ENCODE results near the gene CCDC141. TPM values are rescaled to one million over a fixed set of nuclear protein-coding genes. Genes with fewer than 3 reads are reported as not detected.

CCDC141 gene
- total and polyA plus RNA-seq, 2 of the 13 experiments (the other 11 are each of a cell fraction or from before 2014, with no cell fraction given) = not detected

DNA sequence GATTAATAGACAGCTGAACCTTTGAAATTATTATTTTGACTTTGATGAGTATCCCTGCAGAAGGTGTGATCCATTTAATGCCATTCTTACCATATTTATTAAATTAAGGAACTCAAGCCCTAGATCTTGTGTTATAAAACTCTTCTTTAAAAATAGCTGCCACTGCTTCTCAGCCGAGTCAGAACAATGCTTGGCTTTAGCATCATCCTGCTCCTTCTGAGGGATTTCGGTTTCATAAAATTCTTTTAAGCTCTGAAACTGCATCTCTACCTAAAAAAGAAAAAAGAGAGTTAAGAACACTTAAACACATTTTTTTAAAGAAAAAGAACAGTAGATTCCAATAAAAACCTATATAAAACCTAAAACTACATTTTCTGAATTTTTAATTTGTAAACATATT, 172.1 kb downstream of the CCDC141 start:
- H3K27me3 ChIP-seq (ENCODE audit: control insufficient read depth in 1 of 2, insufficient read depth in 2 of 2, low read length in 2 of 2) = peaks cover 0 to 10% of the 10 kb centered on the region in 2 experiments; a peak in 2 of 5 replicates
- BruUV-seq (replicated peaks) = no TSS peak
- WGBS (ENCODE audit: low lambda C conversion rate) = under 1% methylated on average over 2 of the region's 2 CpGs
- H3K4me3 ChIP-seq (replicated peaks in 1 of 3; ENCODE audit: insufficient read depth in 1 of 3, low read depth in 2 of 3, low read length in 3 of 3) = no peak overlapping the region
- CTCF ChIA-PET (ENCODE audit: low intra/inter-chr PET ratio, low total read pairs) = no interaction called here
- no peak overlapping the region for H3K4me2 ChIP-seq (ENCODE audit: low read depth, low read length)
- in situ Hi-C loops (cut with HindIII; ENCODE audit: extremely low pct_ligation_motif_present, low pct_unique_long_range_greater_than_20kb) = no loop called here
- DNase-seq (ENCODE audit: low spot score) (no peak), FAIRE-seq (no peak), ATAC-seq (no peak)
- no peaks in the 10 kb centered on the region for H3K36me3 ChIP-seq (replicated peaks in 1 of 2; ENCODE audit: control insufficient read depth in 1 of 2, insufficient read depth in 2 of 2, low read length in 2 of 2)
- H3K79me2 ChIP-seq (ENCODE audit: insufficient read depth, low read length) = no peaks in the 10 kb centered on the region
- H3K27ac ChIP-seq (ENCODE audit: extremely low read length, insufficient read depth, low read length) = no peak overlapping the region
- POLR2A ChIA-PET = no interaction called here
- intact Hi-C loops (cut with micrococcal nuclease; ENCODE audit: unreplicated experiment) = no loop called here
- no peaks in the 10 kb centered on the region for H3K4me1 ChIP-seq (ENCODE audit: insufficient read depth, low read length)
- H2AFZ ChIP-seq (ENCODE audit: low read length) = no peak overlapping the region
- no peaks in the 10 kb centered on the region for H3K9me3 ChIP-seq (ENCODE audit: low read length)
- TF ChIP-seq, protein P1, sequence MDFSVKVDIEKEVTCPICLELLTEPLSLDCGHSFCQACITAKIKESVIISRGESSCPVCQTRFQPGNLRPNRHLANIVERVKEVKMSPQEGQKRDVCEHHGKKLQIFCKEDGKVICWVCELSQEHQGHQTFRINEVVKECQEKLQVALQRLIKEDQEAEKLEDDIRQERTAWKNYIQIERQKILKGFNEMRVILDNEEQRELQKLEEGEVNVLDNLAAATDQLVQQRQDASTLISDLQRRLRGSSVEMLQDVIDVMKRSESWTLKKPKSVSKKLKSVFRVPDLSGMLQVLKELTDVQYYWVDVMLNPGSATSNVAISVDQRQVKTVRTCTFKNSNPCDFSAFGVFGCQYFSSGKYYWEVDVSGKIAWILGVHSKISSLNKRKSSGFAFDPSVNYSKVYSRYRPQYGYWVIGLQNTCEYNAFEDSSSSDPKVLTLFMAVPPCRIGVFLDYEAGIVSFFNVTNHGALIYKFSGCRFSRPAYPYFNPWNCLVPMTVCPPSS (IDR thresholded peaks at IDR 0.05) = no peak
- TF ChIP-seq TOE1 (CRISPR knock-in tag; IDR thresholded peaks at IDR 0.05) = no peak
- TF ChIP-seq, protein P2, sequence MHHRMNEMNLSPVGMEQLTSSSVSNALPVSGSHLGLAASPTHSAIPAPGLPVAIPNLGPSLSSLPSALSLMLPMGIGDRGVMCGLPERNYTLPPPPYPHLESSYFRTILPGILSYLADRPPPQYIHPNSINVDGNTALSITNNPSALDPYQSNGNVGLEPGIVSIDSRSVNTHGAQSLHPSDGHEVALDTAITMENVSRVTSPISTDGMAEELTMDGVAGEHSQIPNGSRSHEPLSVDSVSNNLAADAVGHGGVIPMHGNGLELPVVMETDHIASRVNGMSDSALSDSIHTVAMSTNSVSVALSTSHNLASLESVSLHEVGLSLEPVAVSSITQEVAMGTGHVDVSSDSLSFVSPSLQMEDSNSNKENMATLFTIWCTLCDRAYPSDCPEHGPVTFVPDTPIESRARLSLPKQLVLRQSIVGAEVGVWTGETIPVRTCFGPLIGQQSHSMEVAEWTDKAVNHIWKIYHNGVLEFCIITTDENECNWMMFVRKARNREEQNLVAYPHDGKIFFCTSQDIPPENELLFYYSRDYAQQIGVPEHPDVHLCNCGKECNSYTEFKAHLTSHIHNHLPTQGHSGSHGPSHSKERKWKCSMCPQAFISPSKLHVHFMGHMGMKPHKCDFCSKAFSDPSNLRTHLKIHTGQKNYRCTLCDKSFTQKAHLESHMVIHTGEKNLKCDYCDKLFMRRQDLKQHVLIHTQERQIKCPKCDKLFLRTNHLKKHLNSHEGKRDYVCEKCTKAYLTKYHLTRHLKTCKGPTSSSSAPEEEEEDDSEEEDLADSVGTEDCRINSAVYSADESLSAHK (CRISPR knock-in tag; IDR thresholded peaks at IDR 0.05; ENCODE audit: borderline replicate concordance) = no peak
- TF ChIP-seq, protein P3, sequence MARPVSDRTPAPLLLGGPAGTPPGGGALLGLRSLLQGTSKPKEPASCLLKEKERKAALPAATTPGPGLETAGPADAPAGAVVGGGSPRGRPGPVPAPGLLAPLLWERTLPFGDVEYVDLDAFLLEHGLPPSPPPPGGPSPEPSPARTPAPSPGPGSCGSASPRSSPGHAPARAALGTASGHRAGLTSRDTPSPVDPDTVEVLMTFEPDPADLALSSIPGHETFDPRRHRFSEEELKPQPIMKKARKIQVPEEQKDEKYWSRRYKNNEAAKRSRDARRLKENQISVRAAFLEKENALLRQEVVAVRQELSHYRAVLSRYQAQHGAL (CRISPR knock-in tag; IDR thresholded peaks at IDR 0.05; ENCODE audit: not compliant biosample characterization) = no peak
- TF ChIP-seq ZNF562 (CRISPR knock-in tag; IDR thresholded peaks at IDR 0.05; ENCODE audit: borderline replicate concordance) = no peak
- H3K9ac ChIP-seq (ENCODE audit: insufficient read depth, low read depth, low read length) = no peak overlapping the region
- H4K20me1 ChIP-seq (ENCODE audit: insufficient read depth, low read length) = no peaks in the 10 kb centered on the region
